Keratinocyte (primary cell): ENCODE results near the gene ATP5F1D. TPM values are rescaled to one million over a fixed set of nuclear protein-coding genes. Genes with fewer than 3 reads are reported as not detected.
A peak's percentile ranks its signal among the peaks of the same experiment; 100 is the strongest.

ENCODE experiments used
- DNase-seq: peaks from one replicate; pipeline ENCODE4 v3.0.0-alpha.2; 2011; ENCODE audit warnings: low read depth, missing footprints, low spot score
- FAIRE-seq: peaks from 2 replicates; lab custom pipeline; 2011; peaks lifted over from hg19 to GRCh38; lab: Jason Lieb, UNC
- H2AFZ ChIP-seq: 2 replicates; pipeline ENCODE4 v1.6.0; 2012; ENCODE audit warnings: low read length, control low read depth, inconsistent platforms; ENCODE audit not compliant: control insufficient read depth
- H3K27ac ChIP-seq: 2 replicates; pipeline ENCODE4 v1.5.1; 2011; ENCODE audit warnings: low read length; ENCODE audit not compliant: control insufficient read depth, insufficient read depth
- H3K27me3 ChIP-seq: 3 replicates; pipeline ENCODE4 v1.6.0; 2011; ENCODE audit warnings: low read length; ENCODE audit not compliant: control insufficient read depth, insufficient read depth; ENCODE audit errors: extremely low read depth
- H3K36me3 ChIP-seq, 2 experiments: 2 replicates in 1 of 2; 3 replicates in 1 of 2; pipeline ENCODE4 v1.5.1; 2011; ENCODE audit warnings: low read length in 2 of 2, mild to moderate bottlenecking in 1 of 2; ENCODE audit not compliant: control insufficient read depth in 2 of 2, insufficient read depth in 2 of 2; ENCODE audit errors: extremely low read depth in 1 of 2
- H3K4me1 ChIP-seq: 3 replicates; pipeline ENCODE4 v1.5.1; 2011; ENCODE audit warnings: low read length; ENCODE audit not compliant: control insufficient read depth, insufficient read depth; ENCODE audit errors: extremely low read depth
- H3K4me2 ChIP-seq: 3 replicates; pipeline ENCODE4 v1.6.0; 2011; ENCODE audit warnings: low read depth, low read length; ENCODE audit not compliant: control insufficient read depth, insufficient read depth; ENCODE audit errors: extremely low read depth
- H3K4me3 ChIP-seq, 3 experiments: fragments of 200-600 bp in 1 of 3; sonication (generic) in 1 of 3; 2 replicates in 2 of 3; 3 replicates in 1 of 3; pipeline ENCODE4 v1.5.1; 2011 to 2016; ENCODE audit warnings: low read length in 3 of 3, mild to moderate bottlenecking in 3 of 3, control low read depth in 2 of 3, inconsistent platforms in 1 of 3, low read depth in 1 of 3, mixed read lengths in 1 of 3, mixed run types in 1 of 3, moderate library complexity in 1 of 3; ENCODE audit not compliant: control insufficient read depth in 2 of 3, insufficient read depth in 2 of 3; ENCODE audit errors: extremely low read depth in 1 of 3
- H3K79me2 ChIP-seq: 2 replicates; pipeline ENCODE4 v1.6.0; 2012; ENCODE audit warnings: low read length; ENCODE audit not compliant: control insufficient read depth, insufficient read depth
- H3K9ac ChIP-seq: 3 replicates; pipeline ENCODE4 v1.6.0; 2011; ENCODE audit warnings: low read length; ENCODE audit not compliant: control insufficient read depth, insufficient read depth; ENCODE audit errors: extremely low read depth
- H3K9me1 ChIP-seq: 3 replicates; pipeline ENCODE4 v1.6.0; 2011; ENCODE audit warnings: low read length; ENCODE audit not compliant: control insufficient read depth, insufficient read depth; ENCODE audit errors: extremely low read depth
- H3K9me3 ChIP-seq: 2 replicates; pipeline ENCODE4 v1.5.1; 2012; ENCODE audit warnings: low read depth, low read length; ENCODE audit not compliant: control insufficient read depth
- H4K20me1 ChIP-seq: 3 replicates; pipeline ENCODE4 v1.6.0; 2011; ENCODE audit warnings: low read length; ENCODE audit not compliant: control insufficient read depth, insufficient read depth; ENCODE audit errors: extremely low read depth
- CTCF ChIP-seq, 3 experiments: IDR thresholded peaks in 1 of 3; conservative IDR thresholded peaks in 1 of 3; optimal IDR thresholded peaks in 1 of 3; 2 replicates in 2 of 3; 3 replicates in 1 of 3; pipeline versions ENCODE3 to v1.5.1; 2011; ENCODE audit warnings: low read length in 3 of 3, mild to moderate bottlenecking in 3 of 3, moderate library complexity in 2 of 3, control low read depth in 1 of 3, inconsistent platforms in 1 of 3; ENCODE audit not compliant: insufficient read depth in 2 of 3; ENCODE audit errors: extremely low read depth in 1 of 3
- EZH2 ChIP-seq: IDR thresholded peaks from one replicate; pipeline ENCODE4 v1.6.1; 2012; ENCODE audit warnings: inconsistent platforms, mild to moderate bottlenecking, low read length, moderate library complexity
- dilution Hi-C: fragments of 300-500 bp; cut with MboI; formaldehyde crosslinking; loops from one replicate; pipeline ENCODE4 v1.7.0; 2020; ENCODE audit warnings: low sequenced_read_pairs; ENCODE audit not compliant: extremely low pct_ligation_motif_present
- polyA plus RNA-seq, 5 experiments: library from polyadenylated mRNA; depleted of rRNA in 3 of 5; stranded (reverse) in 3 of 5; stranded (forward) in 1 of 5; unstranded in 1 of 5; fragments of >200 nt; gene quantifications; 1 replicate in 1 of 5; 2 replicates in 3 of 5; 3 replicates in 1 of 5; pipeline versions ENCODE4 v1.2.1 to v1.2.3, GENCODE V29; 2011 to 2012; ENCODE audit warnings: missing spikeins in 2 of 5, low read depth in 1 of 5, low replicate concordance in 1 of 5

Gene ATP5F1D
- polyA plus RNA-seq, 1 donor (not counting 4 experiments of a cell fraction or from before 2014, with no cell fraction given) = 51.3 TPM

GRCh38 chr19:1275976-1276627, 34.6 kb downstream of the ATP5F1D start:
- H3K79me2 ChIP-seq = peaks cover 43% of the 10 kb centered on the region
- dilution Hi-C loops = no loop called here
- no peaks in the 10 kb centered on the region for H3K27me3 ChIP-seq
- H4K20me1 ChIP-seq = peaks cover 10% of the 10 kb centered on the region
- H3K9me1 ChIP-seq = no peaks in the 10 kb centered on the region
- FAIRE-seq (no peak), DNase-seq (no peak)
- H2AFZ ChIP-seq = peak overlapping the region; percentile 53
- TF ChIP-seq EZH2 (no peak), CTCF (optimal IDR thresholded peaks at IDR 0.05 in 1 of 3, IDR thresholded peaks at IDR 0.05 in 1 of 3, conservative IDR thresholded peaks at IDR 0.05 in 1 of 3; ENCODE audit: extremely low read depth in 1 of 3, insufficient read depth in 2 of 3, low read length in 3 of 3) (no peak)
- peak overlapping the region; percentile 90 for H3K27ac ChIP-seq
- no peaks in the 10 kb centered on the region for H3K9me3 ChIP-seq
- H3K9ac ChIP-seq = peak overlapping the region; percentile 90
- peak overlapping the region; percentile 94 for H3K4me2 ChIP-seq
- H3K36me3 ChIP-seq = peaks cover 33 to 49% of the 10 kb centered on the region in 2 experiments
- H3K4me3 ChIP-seq = peak overlapping the region; percentile 69 to 84 (median 80)
- peaks cover 33% of the 10 kb centered on the region for H3K4me1 ChIP-seq

GRCh38 chr19:1276628-1277022, 35.1 kb downstream of the ATP5F1D start:
- FAIRE-seq = no peak
- H3K36me3 ChIP-seq = peaks cover 28 to 46% of the 10 kb centered on the region in 2 experiments
- H3K9me1 ChIP-seq = no peaks in the 10 kb centered on the region
- no peak overlapping the region for H2AFZ ChIP-seq
- peak overlapping the region; percentile 94 for H3K4me2 ChIP-seq
- TF ChIP-seq EZH2 (no peak), CTCF (optimal IDR thresholded peaks at IDR 0.05 in 1 of 3, IDR thresholded peaks at IDR 0.05 in 1 of 3, conservative IDR thresholded peaks at IDR 0.05 in 1 of 3; ENCODE audit: extremely low read depth in 1 of 3, insufficient read depth in 2 of 3, low read length in 3 of 3) (no peak)
- dilution Hi-C loops = no loop called here
- no peaks in the 10 kb centered on the region for H3K9me3 ChIP-seq
- peaks cover 30% of the 10 kb centered on the region for H3K4me1 ChIP-seq
- H3K79me2 ChIP-seq = peaks cover 38% of the 10 kb centered on the region
- DNase-seq = no peak
- H3K9ac ChIP-seq = peak overlapping the region; percentile 90
- H4K20me1 ChIP-seq = peaks cover 10% of the 10 kb centered on the region
- H3K4me3 ChIP-seq = peak overlapping the region; percentile 69 to 84 (median 80)
- peak overlapping the region; percentile 90 for H3K27ac ChIP-seq
- no peaks in the 10 kb centered on the region for H3K27me3 ChIP-seq
